ENCODE measurements around the gene ANKRD12.
"Not testable (repeated sequence)": the region's sequence is repeated elsewhere in the genome, so short reads cannot be mapped to it uniquely, and the experiment has no call there.

ANKRD12 gene

DNA sequence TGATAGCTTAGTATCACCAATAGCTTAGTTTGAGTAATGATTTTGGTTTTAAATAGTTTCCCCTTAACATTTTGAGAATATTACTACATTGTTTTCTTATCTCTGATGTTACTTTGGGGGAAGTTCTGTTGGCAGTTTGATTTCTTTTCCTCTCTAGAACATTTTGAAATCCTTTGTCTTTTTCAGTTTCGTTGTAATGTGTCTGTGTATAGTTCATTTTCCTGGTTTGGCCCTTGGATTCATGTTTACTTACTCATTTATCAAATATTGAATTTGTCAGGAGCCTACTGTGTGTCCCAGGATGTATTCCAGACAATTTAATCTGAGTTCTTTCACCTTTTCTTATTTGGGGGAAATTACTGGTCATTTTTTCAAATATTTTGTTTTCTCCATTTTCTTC, 16.7 kb downstream of the ANKRD12 start:
- TF ChIP-seq POLR2AphosphoS5 (IDR thresholded peaks at IDR 0.05; ENCODE audit: low read depth, low read length) (no peak), POLR2A (IDR thresholded peaks at IDR 0.05; ENCODE audit: low read depth, low read length) (no peak), TAF1 (IDR thresholded peaks at IDR 0.05; ENCODE audit: borderline replicate concordance, low read depth, low read length) (no peak)
- FAIRE-seq (peak; percentile 9), DNase-seq (ENCODE audit: insufficient read length) (no peak)

DNA sequence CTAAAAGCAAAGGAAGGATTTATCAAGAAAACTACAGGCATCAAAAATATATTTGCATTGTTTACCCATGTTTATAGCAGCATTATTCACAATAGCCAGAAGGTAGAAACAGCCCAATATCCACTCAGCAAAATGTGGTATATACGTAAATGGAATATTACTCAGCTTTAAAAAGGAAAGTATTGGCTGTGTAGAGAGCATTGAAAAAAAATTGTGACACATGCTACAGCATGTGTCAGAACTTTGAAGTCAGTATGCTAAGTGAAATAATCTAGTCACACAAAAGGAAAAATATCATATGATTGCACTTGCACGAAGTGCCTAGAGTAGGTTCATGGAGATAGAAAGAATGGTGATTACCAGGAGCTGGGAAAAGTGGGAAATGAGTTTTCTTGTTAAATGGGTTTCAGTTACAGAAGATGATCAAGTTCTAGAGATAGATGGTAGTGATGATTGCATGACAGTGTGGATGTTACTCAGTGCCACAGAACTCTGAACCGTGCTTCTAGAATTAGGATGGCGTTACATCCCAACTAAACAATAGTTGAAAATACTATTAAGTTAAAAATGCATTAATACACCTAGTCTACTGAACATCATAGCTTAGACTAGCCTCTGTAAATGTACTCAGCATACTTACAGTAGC, 20.1 kb downstream of the ANKRD12 start:
- TF ChIP-seq TAF1 (IDR thresholded peaks at IDR 0.05; ENCODE audit: borderline replicate concordance, low read depth, low read length), result no peak
- no peak for TF ChIP-seq POLR2AphosphoS5 (IDR thresholded peaks at IDR 0.05; ENCODE audit: low read depth, low read length)
- TF ChIP-seq POLR2A (IDR thresholded peaks at IDR 0.05; ENCODE audit: low read depth, low read length), result no peak
- no peak for FAIRE-seq

DNA sequence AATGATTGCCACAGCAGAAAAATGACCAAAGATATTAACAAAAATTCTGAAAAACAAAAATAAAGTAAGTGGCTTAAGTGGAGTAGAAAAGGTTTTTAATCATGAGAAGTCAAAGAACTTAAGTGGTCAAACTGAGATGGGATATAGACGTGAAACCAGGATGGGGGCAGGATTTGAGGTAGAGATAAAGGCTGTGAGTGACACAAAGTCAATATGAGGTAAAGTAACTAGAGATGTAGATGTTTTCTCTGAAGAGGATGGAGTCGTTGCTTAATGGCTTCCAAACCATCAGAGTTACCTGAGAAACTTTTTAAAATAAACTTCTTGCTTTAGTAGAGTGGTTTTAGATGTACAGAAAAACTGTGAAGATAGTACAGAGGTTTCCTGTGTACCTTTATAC, 21.2 kb downstream of the ANKRD12 start:
- TF ChIP-seq POLR2A (IDR thresholded peaks at IDR 0.05; ENCODE audit: low read depth, low read length), result no peak
- TF ChIP-seq TAF1 (IDR thresholded peaks at IDR 0.05; ENCODE audit: borderline replicate concordance, low read depth, low read length), result no peak
- TF ChIP-seq POLR2AphosphoS5 (IDR thresholded peaks at IDR 0.05; ENCODE audit: low read depth, low read length), result no peak
- no peak for FAIRE-seq
- DNase-seq (ENCODE audit: insufficient read length), result no peak

More for the DNA sequence above, 20.1 kb downstream of the ANKRD12 start:
- no peak for DNase-seq (ENCODE audit: insufficient read length)

DNA sequence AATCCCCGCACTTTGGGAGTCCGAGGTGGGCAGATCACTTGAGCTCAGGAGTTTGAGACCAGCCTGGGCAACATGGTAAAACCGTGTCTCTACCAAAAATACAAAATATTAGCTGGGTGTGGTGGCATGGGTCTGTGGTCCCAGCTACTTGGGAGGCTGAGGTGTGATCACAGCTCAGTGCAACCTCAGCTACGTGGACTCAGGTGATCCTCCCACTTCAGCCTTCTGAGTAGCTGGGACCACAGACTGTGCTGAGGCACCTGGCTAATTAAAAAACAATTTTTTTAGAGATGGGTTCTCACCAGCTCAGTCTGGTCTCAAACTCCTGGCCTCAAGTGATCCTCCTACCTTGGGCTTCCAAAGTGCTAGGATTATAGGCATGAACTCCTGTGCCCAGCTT, 23.4 kb downstream of the ANKRD12 start:
- FAIRE-seq, result no peak
- TF ChIP-seq POLR2AphosphoS5 (IDR thresholded peaks at IDR 0.05; ENCODE audit: low read depth, low read length), result no peak
- no peak for TF ChIP-seq POLR2A (IDR thresholded peaks at IDR 0.05; ENCODE audit: low read depth, low read length)
- TF ChIP-seq TAF1 (IDR thresholded peaks at IDR 0.05; ENCODE audit: borderline replicate concordance, low read depth, low read length), result no peak
- no peak for DNase-seq (ENCODE audit: insufficient read length)

DNA sequence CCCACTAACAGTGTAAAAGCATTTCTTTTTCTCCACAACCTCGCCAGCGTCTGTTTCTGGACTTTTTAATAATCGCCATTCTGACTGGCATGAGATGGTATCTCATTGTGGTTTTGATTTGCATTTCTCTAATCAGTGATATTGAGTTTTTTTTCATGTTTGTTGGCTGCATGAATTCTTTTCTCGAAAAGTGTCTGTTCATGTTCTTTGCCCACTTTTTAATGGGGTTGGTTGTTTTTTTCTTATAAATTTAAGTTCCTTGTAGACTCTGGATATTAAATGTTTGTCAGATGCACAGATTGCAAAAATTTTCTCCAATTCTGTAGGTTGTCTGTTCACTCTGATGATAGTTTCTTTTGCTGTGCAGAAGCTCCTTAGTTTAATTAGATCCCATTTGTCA, 26.1 kb downstream of the ANKRD12 start:
- FAIRE-seq; DNase-seq (ENCODE audit: insufficient read length): not testable (repeated sequence)

DNA sequence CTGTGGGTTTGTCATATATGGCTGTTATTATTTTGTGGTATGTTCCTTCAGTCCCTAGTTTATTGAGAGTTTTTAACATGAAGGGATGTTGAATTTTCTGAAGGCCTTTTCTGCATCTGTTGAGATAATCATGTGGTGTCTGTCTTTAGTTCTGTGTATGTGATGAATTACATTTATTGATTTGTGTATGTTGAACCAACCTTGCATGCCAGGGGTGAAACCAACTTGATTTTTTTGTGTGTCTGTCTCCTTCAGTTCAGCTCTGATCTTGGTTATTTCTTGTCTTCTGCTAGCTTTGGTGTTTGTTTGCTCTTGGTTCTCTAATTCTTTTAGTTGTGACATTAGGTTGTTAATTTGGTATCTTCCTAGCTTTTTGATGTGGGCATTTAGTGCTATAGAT, 27.6 kb downstream of the ANKRD12 start:
- not testable (repeated sequence) for FAIRE-seq; DNase-seq (ENCODE audit: insufficient read length)

DNA sequence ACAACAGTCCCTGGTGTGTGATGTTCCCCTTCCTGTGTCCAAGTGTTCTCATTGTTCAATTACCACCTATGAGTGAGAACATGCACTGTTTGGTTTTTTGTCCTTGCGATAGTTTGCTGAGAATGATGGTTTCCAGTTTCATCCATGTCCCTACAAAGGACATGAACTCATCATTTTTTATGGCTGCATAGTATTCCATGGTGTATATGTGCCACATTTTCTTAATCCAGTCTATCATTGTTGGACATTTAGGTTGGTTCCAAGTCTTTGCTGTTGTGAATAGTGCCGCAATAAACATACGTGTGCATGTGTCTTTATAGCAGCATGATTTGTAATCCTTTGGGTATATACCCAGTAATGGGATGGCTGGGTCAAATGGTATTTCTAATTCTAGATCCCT, 29.3 kb downstream of the ANKRD12 start:
- not testable (repeated sequence) for FAIRE-seq; DNase-seq (ENCODE audit: insufficient read length)

DNA sequence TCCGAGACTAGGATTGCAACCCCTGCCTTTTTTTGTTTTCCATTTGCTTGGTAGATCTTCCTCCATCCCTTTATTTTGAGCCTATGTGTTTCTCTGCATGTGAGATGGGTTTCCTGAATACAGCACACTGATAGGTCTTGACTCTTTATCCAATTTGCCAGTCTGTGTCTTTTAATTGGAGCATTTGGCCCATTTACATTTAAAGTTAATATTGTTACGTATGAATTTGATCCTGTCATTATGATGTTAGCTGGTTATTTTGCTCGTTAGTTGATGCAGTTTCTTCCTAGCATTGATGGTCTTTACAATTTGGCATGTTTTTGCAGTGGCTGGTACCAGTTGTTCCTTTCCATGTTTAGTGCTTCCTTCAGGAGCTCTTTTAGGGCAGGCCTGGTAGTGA, 32.9 kb downstream of the ANKRD12 start:
- FAIRE-seq; DNase-seq (ENCODE audit: insufficient read length): not testable (repeated sequence)

DNA sequence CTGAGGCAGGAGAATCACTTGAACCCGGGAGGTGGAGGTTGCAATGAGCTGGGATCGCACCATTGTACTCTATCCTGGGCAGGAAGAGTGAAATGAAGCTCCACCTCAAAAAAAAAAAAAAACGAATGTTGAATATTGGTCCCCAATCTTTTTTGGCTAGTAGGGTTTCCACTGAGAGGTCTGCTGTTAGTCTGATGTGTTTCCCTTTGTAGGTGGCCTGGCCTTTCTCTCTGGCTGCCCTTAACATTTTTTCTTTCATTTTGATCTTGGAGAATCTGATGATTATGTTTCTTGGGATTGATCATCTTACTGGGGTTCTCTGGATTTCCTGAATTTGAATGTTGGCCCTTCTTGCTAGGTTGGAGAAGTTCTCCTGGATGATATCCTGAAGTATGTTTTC, 35.3 kb downstream of the ANKRD12 start:
- not testable (repeated sequence) for FAIRE-seq; DNase-seq (ENCODE audit: insufficient read length)

DNA sequence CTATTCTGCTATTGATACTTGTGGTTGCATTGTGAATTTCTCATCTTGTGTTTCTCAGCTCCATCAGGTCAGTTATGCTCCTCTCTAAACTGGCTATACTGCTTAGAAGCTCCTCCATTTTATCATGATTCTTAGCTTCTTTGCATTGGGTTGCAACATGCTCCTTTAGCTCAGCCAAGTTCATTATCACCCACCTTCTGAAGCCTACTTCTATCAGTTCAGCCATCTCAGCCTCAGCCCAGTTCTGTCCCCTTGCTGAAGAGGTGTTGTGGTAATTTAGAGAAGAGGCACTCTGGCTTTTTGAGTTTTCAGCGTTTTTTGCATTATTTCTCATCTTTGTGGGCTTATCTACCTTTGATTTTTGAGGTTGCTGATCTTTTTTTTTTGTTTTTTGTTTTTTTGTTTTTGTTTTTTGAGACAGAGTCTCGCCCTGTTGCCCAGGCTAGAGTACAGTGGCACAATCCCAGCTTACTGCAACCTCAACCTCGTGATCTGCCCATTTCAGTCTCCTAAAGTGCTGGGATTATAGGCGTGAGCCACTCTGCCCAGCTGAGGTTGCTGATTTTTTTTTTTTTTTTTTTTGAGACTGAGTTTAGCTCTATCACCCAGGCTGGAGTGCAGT, 36.0 kb downstream of the ANKRD12 start:
- FAIRE-seq, result no peak
- DNase-seq (ENCODE audit: insufficient read length), result no peak
- TF ChIP-seq POLR2A (IDR thresholded peaks at IDR 0.05; ENCODE audit: low read depth, low read length) (no peak), TAF1 (IDR thresholded peaks at IDR 0.05; ENCODE audit: borderline replicate concordance, low read depth, low read length) (no peak), POLR2AphosphoS5 (IDR thresholded peaks at IDR 0.05; ENCODE audit: low read depth, low read length) (no peak)

DNA sequence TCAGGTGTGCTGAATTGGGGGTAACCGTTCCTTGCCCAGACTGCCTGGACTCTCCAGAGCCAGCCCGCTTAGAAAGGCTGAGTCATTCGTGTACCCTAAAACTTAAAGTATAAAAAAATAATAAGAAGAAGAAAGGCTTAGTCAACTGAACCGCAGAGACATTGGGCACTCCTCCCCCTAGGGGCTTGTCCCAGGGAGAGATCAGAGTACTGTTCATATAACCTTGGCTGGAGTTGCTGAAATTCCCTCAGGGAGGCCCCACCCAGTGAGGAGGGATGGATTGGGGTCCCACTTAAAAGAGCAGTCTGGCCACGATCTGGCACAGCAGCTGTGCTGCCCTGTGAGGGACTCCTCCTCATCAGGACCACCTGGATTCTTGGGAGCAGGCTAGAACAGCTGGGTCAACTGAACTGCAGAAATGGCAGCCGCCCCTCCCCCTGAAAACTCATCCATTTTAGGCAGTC, 37.2 kb downstream of the ANKRD12 start:
- peak; percentile 6 for DNase-seq (ENCODE audit: insufficient read length)
- peak; percentile 64 for FAIRE-seq
- TF ChIP-seq POLR2AphosphoS5 (IDR thresholded peaks at IDR 0.05; ENCODE audit: low read depth, low read length), result no peak
- TF ChIP-seq TAF1 (IDR thresholded peaks at IDR 0.05; ENCODE audit: borderline replicate concordance, low read depth, low read length), result no peak
- TF ChIP-seq POLR2A (IDR thresholded peaks at IDR 0.05; ENCODE audit: low read depth, low read length), result no peak

DNA sequence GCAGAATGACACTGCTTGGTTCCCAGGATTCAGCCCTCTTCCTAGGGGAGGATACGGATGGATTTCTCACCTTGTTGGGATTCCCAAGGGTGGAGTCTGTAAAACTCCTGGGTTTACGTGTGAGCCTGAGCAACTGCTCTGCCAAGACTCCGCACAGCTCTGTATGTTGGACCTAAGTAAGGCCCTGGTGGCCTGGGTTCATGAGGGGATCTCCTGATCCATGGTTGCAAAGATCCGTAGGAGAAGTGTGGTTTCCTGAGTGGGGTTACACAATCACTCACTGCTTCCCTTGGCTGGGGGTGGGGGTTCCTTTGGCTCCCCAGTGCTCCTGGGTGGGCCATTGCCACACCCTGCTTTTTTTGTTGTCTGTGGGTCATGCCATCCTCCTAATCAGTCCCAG, 37.7 kb downstream of the ANKRD12 start:
- no peak for TF ChIP-seq POLR2AphosphoS5 (IDR thresholded peaks at IDR 0.05; ENCODE audit: low read depth, low read length)
- TF ChIP-seq TAF1 (IDR thresholded peaks at IDR 0.05; ENCODE audit: borderline replicate concordance, low read depth, low read length), result no peak
- TF ChIP-seq POLR2A (IDR thresholded peaks at IDR 0.05; ENCODE audit: low read depth, low read length), result no peak
- FAIRE-seq (peak; percentile 38), DNase-seq (ENCODE audit: insufficient read length) (no peak)

DNA sequence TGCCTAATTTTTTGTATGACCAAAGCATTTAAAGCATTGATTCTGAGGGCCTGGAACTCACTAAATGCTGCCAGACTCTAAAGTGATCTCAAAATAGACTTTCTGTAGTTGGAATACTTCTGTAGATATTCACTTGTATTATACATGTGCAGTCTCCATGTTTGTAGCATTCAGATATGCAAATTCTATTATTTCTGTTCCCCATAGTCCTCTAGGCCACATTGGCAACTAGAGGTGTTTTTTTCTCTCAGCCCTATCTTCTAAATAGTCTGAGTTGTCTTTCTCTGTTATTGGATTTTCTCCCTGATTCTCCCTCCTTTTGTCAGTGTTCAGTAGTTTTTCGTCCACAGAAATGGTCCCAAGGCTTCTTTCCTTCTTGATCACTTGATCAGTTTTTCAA, 38.5 kb downstream of the ANKRD12 start:
- no peak for FAIRE-seq
- TF ChIP-seq POLR2AphosphoS5 (IDR thresholded peaks at IDR 0.05; ENCODE audit: low read depth, low read length), result no peak
- no peak for TF ChIP-seq TAF1 (IDR thresholded peaks at IDR 0.05; ENCODE audit: borderline replicate concordance, low read depth, low read length)
- TF ChIP-seq POLR2A (IDR thresholded peaks at IDR 0.05; ENCODE audit: low read depth, low read length), result no peak
- no peak for DNase-seq (ENCODE audit: insufficient read length)

Data from GM12892 (cell line).